Rectal smooth muscle tissue (tissue), 1 donor: ENCODE measurements around the gene TELO2.

Source experiments
- H3K27ac ChIP-seq: one replicate; pipeline ENCODE4 v1.7.0; 2013; ENCODE audit warnings: low read depth, low read length, inconsistent platforms
- H3K27me3 ChIP-seq: one replicate; pipeline ENCODE4 v1.7.0; 2013; ENCODE audit warnings: low read length; ENCODE audit not compliant: control insufficient read depth, insufficient read depth
- H3K36me3 ChIP-seq: one replicate; pipeline ENCODE4 v1.7.0; 2013; ENCODE audit warnings: low read length; ENCODE audit not compliant: control insufficient read depth, insufficient read depth
- H3K4me1 ChIP-seq: one replicate; pipeline ENCODE4 v1.7.0; 2013; ENCODE audit warnings: low read length; ENCODE audit not compliant: control insufficient read depth, insufficient read depth
- H3K4me3 ChIP-seq: one replicate; pipeline ENCODE4 v1.7.0; 2013; ENCODE audit warnings: low read length
- H3K9ac ChIP-seq: one replicate; pipeline ENCODE4 v1.7.0; 2013; ENCODE audit warnings: low read length

The TELO2 gene

GRCh38 chr16:1543085-1543896 lies 50.1 kb downstream of the TELO2 start:
- H3K9ac ChIP-seq, result no peak overlapping the region
- peak overlapping the region; percentile 10 for H3K27ac ChIP-seq
- H3K4me3 ChIP-seq, result no peak overlapping the region
- no peaks in the 10 kb centered on the region for H3K27me3 ChIP-seq
- H3K4me1 ChIP-seq, result peaks cover 19% of the 10 kb centered on the region
- H3K36me3 ChIP-seq, result peaks cover 10% of the 10 kb centered on the region

GRCh38 chr16:1545044-1546040 lies 52.2 kb downstream of the TELO2 start:
- Histone ChIP-seq H3K9ac (no peak overlapping the region), H3K27ac (peak overlapping the region; percentile 86), H3K27me3 (no peaks in the 10 kb centered on the region), H3K36me3 (no peaks in the 10 kb centered on the region), H3K4me1 (peaks cover 18% of the 10 kb centered on the region), H3K4me3 (peak overlapping the region; percentile 42)

GRCh38 chr16:1546430-1546829 lies 53.3 kb downstream of the TELO2 start:
- Histone ChIP-seq H3K4me1 (peaks cover 18% of the 10 kb centered on the region), H3K9ac (no peak overlapping the region), H3K27ac (no peak overlapping the region), H3K36me3 (no peaks in the 10 kb centered on the region), H3K4me3 (no peak overlapping the region), H3K27me3 (no peaks in the 10 kb centered on the region)

GRCh38 chr16:1548233-1548632 lies 55.1 kb downstream of the TELO2 start:
- peaks cover 16% of the 10 kb centered on the region for H3K4me1 ChIP-seq
- H3K27ac ChIP-seq, result peak overlapping the region; percentile 30
- H3K27me3 ChIP-seq, result no peaks in the 10 kb centered on the region
- H3K4me3 ChIP-seq, result no peak overlapping the region
- no peaks in the 10 kb centered on the region for H3K36me3 ChIP-seq
- no peak overlapping the region for H3K9ac ChIP-seq

GRCh38 chr16:1548727-1549126 lies 55.6 kb downstream of the TELO2 start:
- no peaks in the 10 kb centered on the region for H3K36me3 ChIP-seq
- no peaks in the 10 kb centered on the region for H3K27me3 ChIP-seq
- H3K4me1 ChIP-seq, result peaks cover 16% of the 10 kb centered on the region
- no peak overlapping the region for H3K27ac ChIP-seq
- no peak overlapping the region for H3K9ac ChIP-seq
- H3K4me3 ChIP-seq, result no peak overlapping the region

- Histone ChIP-seq H3K9ac (no peak overlapping the region), H3K27ac (no peak overlapping the region), H3K36me3 (peaks cover 5% of the 10 kb centered on the region), H3K4me3 (no peak overlapping the region), H3K4me1 (peaks cover 12% of the 10 kb centered on the region), H3K27me3 (no peaks in the 10 kb centered on the region)
These were observed 56.9 kb downstream of the TELO2 start for GRCh38 chr16:1550069-1550468.

GRCh38 chr16:1550696-1551095 lies 57.5 kb downstream of the TELO2 start:
- no peak overlapping the region for H3K9ac ChIP-seq
- no peak overlapping the region for H3K4me3 ChIP-seq
- no peak overlapping the region for H3K27ac ChIP-seq
- H3K27me3 ChIP-seq, result no peaks in the 10 kb centered on the region
- H3K36me3 ChIP-seq, result peaks cover 9% of the 10 kb centered on the region
- H3K4me1 ChIP-seq, result peaks cover 7% of the 10 kb centered on the region

GRCh38 chr16:1551166-1551565 lies 58.0 kb downstream of the TELO2 start:
- no peaks in the 10 kb centered on the region for H3K27me3 ChIP-seq
- peaks cover 10% of the 10 kb centered on the region for H3K36me3 ChIP-seq
- H3K4me1 ChIP-seq, result peaks cover 3% of the 10 kb centered on the region
- H3K27ac ChIP-seq, result no peak overlapping the region
- H3K4me3 ChIP-seq, result no peak overlapping the region
- H3K9ac ChIP-seq, result no peak overlapping the region

- Histone ChIP-seq H3K36me3 (peaks cover 13% of the 10 kb centered on the region), H3K27ac (no peak overlapping the region), H3K27me3 (no peaks in the 10 kb centered on the region), H3K4me3 (no peak overlapping the region), H3K9ac (no peak overlapping the region), H3K4me1 (peaks cover 3% of the 10 kb centered on the region)
These were observed 59.0 kb downstream of the TELO2 start for GRCh38 chr16:1552129-1552528.

- H3K4me3 ChIP-seq, result no peak overlapping the region
- H3K27me3 ChIP-seq, result no peaks in the 10 kb centered on the region
- peaks cover 3% of the 10 kb centered on the region for H3K4me1 ChIP-seq
- H3K27ac ChIP-seq, result no peak overlapping the region
- H3K36me3 ChIP-seq, result peaks cover 17% of the 10 kb centered on the region
- H3K9ac ChIP-seq, result no peak overlapping the region
These were observed 61.0 kb downstream of the TELO2 start for GRCh38 chr16:1553946-1554825.

- Histone ChIP-seq H3K36me3 (peaks cover 22% of the 10 kb centered on the region), H3K4me1 (no peaks in the 10 kb centered on the region), H3K27me3 (no peaks in the 10 kb centered on the region), H3K4me3 (no peak overlapping the region), H3K9ac (no peak overlapping the region), H3K27ac (no peak overlapping the region)
These were observed 61.8 kb downstream of the TELO2 start for GRCh38 chr16:1554826-1555445.
